Measurements from ENCODE around the gene LARGE1.

GRCh38 chr22:33271390-33272161, 648.7 kb downstream of the LARGE1 start:
- no peak for TF ChIP-seq ZNF75A (CRISPR knock-in tag; IDR thresholded peaks at IDR 0.05)
- TF ChIP-seq, protein P1, sequence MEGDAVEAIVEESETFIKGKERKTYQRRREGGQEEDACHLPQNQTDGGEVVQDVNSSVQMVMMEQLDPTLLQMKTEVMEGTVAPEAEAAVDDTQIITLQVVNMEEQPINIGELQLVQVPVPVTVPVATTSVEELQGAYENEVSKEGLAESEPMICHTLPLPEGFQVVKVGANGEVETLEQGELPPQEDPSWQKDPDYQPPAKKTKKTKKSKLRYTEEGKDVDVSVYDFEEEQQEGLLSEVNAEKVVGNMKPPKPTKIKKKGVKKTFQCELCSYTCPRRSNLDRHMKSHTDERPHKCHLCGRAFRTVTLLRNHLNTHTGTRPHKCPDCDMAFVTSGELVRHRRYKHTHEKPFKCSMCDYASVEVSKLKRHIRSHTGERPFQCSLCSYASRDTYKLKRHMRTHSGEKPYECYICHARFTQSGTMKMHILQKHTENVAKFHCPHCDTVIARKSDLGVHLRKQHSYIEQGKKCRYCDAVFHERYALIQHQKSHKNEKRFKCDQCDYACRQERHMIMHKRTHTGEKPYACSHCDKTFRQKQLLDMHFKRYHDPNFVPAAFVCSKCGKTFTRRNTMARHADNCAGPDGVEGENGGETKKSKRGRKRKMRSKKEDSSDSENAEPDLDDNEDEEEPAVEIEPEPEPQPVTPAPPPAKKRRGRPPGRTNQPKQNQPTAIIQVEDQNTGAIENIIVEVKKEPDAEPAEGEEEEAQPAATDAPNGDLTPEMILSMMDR (IDR thresholded peaks at IDR 0.05 in 2 of 3, conservative IDR thresholded peaks at IDR 0.05 in 1 of 3; ENCODE audit: insufficient read depth in 2 of 3, low read depth in 1 of 3, low read length in 3 of 3): no peak
- TF ChIP-seq RBFOX2 (IDR thresholded peaks at IDR 0.05; ENCODE audit: low read depth, low read length): no peak
- TF ChIP-seq, protein P2, sequence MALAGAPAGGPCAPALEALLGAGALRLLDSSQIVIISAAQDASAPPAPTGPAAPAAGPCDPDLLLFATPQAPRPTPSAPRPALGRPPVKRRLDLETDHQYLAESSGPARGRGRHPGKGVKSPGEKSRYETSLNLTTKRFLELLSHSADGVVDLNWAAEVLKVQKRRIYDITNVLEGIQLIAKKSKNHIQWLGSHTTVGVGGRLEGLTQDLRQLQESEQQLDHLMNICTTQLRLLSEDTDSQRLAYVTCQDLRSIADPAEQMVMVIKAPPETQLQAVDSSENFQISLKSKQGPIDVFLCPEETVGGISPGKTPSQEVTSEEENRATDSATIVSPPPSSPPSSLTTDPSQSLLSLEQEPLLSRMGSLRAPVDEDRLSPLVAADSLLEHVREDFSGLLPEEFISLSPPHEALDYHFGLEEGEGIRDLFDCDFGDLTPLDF (CRISPR knock-in tag; IDR thresholded peaks at IDR 0.05): no peak

All from K562 (cell line).